HPDE6-E6E7 (cell line): ENCODE measurements around the gene PPP6R2.

ENCODE experiments used
- DNase-seq: peaks from one replicate; pipeline ENCODE4 v3.0.0; 2011; ENCODE audit warnings: missing footprints; ENCODE audit errors: extremely low spot score

Gene PPP6R2

GRCh38 chr22:50483977-50484853, 141.1 kb downstream of the PPP6R2 start:
- no peak for DNase-seq

- DNase-seq = no peak
Observed at GRCh38 chr22:50485221-50486131, 142.3 kb downstream of the PPP6R2 start.

- no peak for DNase-seq
Observed at GRCh38 chr22:50486561-50487289, 143.6 kb downstream of the PPP6R2 start, which contains the start of gene MIOX. MIOX (plus strand) TSS chr22:50486859; CDS start chr22:50486898, 39 bp downstream.

- DNase-seq = no peak
Observed at GRCh38 chr22:50487290-50488005, 144.3 kb downstream of the PPP6R2 start.

- DNase-seq = no peak
Observed at GRCh38 chr22:50488006-50488677, 145.0 kb downstream of the PPP6R2 start.

GRCh38 chr22:50488886-50489285, 145.8 kb downstream of the PPP6R2 start:
- DNase-seq = no peak

- DNase-seq = no peak
Observed at GRCh38 chr22:50489363-50490243, 146.5 kb downstream of the PPP6R2 start.

GRCh38 chr22:50490531-50491308, 147.6 kb downstream of the PPP6R2 start:
- DNase-seq = no peak
